Measurements from ENCODE around the gene DYRK1A.
A peak's percentile ranks its signal among the peaks of the same experiment; 100 is the strongest.

The DYRK1A gene

DNA sequence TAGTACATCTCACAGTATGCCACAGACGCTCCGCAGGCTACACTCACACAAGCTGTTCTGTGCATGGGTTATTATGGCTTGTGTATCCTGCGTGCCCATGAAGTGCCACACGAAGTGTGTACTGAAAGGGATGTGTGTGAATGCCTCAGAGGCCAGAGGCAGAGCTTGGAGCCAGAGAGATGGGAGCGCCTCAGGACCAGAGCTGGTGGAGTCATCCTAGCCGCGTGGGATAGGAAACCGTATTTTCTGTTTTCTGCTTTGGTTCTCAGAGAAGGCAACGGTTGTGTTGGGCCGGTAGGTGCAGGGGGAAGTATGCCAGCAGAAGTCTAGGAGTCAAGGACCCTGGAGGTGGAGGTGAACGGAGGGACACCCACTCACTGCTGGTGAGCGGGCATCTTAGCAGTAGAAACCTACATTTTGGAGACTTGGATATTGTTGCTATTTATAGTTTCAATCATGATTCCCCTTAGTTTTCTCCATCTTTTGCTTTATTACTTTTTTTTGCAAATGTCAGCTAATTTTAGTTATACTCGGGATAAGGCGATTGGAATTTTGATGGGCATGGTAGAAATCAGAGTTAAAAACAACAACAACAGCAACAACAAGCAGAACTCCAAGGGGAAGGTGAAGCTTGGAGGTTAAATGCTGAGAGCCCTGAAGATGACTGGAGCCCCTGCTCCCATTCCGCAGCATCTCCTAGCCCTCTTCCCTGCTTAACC, 188.2 kb downstream of the DYRK1A start:
- no peak for DNase-seq

- no peak for DNase-seq
Observed at GRCh38 chr21:37555672-37556261, 189.2 kb downstream of the DYRK1A start.

DNA sequence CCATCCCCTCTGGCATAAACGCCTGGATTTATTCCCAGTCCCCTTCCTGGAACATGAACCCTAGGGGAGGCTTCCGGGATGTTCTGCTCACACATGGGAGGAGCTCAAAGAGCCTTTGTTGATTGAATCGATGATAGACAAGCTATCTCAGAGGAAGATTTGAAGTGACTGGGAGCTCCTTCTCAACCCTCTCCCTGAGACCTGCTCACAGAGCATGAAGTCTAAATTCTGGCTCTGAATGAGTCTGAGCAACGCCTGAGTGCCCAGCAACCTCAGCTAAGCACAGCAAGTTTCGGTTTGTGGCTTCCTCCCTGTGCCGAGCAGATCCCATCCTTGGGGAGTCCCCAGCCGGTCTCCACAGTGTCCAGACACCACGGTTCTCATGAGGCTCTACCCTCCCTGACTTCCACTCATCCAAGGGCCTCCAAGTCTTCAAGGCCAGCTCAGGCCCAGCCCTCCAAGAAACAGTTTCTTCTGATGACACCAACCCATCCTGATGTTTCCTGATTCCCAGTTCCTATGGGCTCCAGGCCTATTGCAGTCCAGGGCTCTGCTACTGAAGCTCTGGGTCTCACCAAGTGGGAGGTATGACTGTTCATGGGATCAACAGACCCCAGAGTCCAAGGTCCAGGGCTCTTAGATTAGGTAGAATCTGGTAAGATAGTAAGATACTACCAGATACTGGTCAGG, 190.8 kb downstream of the DYRK1A start:
- no peak for DNase-seq

- DNase-seq, result no peak
Observed at GRCh38 chr21:37558676-37559211, 192.2 kb downstream of the DYRK1A start.

- DNase-seq, result no peak
Observed at GRCh38 chr21:37560385-37560784, 193.8 kb downstream of the DYRK1A start.

DNA sequence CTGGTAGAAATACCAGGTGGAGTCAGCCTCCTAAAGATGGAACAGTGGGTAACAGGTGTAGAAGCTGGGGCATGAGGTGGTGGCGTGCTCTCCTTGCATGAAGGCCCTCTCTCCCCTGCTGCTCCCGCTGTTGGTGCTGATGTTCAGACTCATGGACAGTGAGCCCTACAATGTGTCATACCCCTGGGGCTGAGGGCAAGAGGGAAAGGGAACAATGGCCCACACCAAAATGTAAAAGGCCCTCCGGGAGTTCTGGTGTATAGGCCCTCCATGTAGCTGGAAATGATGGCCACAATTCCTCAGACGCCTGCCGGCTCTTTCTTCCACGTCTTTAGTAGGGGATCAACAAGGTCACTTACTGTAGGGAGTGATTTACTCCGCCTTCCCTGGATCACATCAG, 194.9 kb downstream of the DYRK1A start:
- DNase-seq, result no peak

DNA sequence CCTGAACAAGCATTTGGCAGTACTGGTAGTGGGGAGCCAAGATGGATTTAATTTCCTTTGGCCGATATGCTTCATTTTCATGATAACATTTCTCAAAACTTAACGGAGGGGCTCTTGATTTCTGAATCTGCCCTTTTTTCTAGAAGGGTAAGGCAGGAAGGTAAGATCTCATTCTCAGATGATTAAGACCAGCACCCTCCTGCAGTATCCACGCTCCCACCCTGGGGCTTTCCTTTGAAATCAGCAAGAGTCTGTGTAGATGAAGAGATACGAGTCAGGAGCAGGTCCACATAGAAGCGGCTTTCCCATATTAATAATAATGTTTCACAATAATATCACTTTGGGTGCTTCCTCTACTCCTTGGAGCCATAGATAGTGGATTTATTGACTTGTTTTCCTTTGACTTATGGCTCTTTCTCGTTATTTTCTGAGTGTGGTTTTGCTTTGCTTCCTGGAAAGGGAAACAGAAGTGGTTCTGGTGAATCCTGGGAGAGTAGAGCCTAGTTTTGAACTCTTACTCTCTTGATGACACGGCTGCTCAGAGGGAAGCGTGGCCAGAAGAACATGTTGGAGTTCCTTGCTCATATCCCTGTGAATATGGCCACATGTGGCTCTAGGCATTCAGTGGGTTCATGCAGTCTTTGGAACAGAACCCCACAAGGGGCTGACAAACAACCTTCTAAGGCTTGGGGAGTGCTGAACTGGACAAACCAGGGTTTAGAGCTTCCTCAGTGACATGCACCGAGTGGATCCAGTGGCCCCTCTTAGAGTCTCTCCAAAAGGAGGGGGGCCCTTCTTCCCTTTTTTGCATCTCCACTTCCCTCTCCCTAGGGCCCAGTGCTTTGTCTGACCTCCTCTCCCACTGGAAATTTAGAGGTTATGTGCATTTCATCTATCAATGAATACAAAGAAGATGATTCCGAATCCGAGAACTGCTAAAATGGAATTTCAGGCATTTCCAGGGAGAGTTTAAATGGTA, 195.7 kb downstream of the DYRK1A start:
- no peak for DNase-seq

DNA sequence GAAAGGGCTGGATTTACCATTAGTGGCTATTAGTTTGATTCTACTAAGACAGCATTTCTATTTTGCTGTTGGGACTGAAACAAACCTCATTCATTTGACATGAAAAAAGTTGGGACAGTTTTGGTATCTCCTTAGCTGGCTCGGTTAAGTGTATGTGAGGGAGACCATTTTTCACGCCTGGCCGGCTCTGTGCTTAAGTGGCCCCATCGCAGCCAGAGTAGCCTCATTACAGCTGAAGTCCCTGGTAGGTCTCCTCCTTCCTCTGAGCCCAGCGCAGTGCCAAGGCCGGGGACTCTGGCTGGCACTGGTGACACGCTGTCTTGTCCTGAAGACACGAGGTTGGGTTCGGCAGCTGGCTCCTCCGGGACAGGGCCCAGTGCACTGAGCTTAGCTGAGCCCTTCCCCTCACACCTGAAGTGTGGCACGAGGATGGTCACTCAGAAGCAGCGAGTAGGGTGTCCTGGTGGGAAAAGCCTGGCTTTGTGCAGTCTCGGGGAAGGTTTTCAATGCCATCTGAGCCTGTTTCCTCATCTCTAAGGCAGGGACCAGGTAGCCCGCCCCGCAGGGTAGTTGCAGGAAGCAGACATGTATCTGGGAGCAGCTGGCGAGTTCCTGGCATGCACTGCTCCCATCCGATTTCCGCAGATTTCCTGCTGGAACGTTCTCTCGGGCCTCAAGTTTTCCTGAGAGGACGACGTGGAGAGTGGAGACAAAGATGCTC, 196.5 kb downstream of the DYRK1A start:
- no peak for DNase-seq

DNA sequence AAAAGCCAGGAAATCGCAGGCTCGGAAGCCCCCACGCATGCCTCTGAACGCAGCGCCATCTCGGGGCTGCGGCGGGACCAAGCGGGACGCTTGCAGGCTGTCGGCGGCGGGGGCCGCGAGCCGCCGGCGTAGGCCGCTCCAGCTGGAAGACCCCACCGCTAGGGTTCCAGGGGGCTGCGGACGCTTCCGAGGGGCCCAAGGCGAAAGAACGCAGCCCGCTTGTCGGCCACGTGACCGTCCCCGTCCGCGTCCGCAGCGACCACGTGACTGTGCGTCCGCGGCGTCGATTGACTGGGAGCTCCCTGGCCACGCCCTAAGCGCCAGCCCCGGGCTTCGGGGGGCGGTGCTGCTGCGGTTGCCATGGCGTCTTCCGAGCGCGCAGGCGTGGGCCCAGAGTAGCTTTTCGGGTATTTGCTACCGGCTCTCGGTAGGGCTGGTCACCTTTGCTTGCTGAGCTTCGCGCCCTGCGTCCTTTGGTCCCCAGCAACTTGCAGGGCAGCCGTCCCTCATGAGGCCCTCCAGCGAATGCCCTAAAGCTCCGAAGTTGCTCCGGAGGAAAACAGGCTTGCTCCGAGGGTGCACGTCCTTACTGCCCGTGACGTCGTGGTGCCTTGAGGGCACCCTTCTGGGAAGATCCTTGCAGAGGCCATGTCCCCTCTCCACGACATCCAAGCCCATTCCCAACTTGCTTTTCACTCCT, 197.2 kb downstream of the DYRK1A start:
- peak; percentile 94 for DNase-seq

GRCh38 chr21:37564341-37564923, 197.9 kb downstream of the DYRK1A start:
- DNase-seq, result peak; percentile 48

- DNase-seq, result peak; percentile 28
Observed at GRCh38 chr21:37564924-37565529, 198.5 kb downstream of the DYRK1A start.

DNA sequence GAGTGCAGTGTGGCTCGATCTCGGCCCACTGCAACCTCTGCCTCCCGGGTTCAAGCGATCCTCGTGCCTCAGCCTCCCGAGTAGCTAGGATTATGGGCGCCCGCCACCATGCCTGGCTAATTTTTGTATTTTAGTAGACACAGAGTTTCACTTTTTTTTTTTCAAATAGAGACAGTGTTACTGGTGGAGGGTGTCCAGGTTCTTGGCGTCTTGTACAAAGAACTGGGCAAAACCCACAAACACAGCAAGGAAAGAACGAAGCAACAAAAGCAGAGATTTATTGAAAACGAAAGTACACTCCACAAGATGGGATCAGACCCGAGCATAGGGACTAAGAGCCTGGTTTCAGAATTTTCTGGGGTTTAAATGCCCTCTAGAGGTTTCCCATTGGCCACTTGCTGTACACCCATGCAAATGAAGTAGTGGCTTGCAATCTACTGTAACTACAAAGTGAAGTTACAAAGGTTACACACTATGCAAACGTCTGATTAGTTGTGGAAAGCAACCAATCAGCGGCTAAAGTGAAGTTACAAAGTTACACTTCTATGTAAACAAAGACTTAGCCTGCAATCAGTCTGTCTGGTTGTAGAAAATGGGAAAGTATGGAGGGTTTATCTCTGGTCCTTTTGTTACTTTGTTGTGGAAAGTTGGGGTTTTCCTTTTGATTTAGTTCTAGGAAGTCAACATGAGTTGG, 199.1 kb downstream of the DYRK1A start:
- DNase-seq, result no peak

GRCh38 chr21:37566790-37567615, 200.4 kb downstream of the DYRK1A start:
- DNase-seq, result no peak

DNA sequence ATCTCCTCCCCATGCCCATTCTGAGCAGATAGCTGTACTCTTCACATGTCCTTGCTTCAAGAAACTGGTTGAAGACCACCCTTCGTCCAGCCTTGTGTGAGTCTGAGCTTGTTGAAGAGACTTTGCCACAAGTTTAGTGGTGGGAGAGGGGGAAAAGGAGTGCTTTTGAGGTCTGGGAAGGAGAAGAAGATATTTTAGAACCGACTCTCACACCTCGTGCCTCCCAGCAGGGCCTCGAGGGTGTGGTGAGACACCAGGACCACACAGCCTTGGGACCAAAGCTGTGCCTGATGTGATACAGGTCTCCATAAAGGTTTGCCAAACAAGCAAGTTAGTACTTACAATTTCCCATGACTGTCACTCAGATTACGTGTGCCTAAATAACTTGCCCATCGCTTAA, 201.8 kb downstream of the DYRK1A start:
- no peak for DNase-seq

DNA sequence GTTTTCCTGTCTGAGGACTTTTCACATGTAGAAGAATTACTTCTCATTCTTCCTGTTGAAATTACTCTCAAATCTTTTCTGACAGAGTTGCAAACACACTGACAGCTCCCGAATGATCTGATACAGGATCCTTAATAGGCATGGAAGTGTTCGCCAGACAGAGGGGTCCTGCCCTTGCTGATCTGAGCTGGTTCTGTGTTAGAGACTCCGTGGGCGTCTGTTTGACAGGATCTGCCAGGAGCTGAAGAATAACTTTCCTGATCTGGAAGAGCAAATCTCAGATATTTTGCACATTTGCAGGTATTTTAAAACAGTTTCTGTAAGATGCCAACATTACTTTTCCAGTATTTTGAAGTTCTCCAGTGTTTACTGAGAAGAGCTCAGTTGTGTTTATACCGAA, 202.3 kb downstream of the DYRK1A start:
- no peak for DNase-seq

DNA sequence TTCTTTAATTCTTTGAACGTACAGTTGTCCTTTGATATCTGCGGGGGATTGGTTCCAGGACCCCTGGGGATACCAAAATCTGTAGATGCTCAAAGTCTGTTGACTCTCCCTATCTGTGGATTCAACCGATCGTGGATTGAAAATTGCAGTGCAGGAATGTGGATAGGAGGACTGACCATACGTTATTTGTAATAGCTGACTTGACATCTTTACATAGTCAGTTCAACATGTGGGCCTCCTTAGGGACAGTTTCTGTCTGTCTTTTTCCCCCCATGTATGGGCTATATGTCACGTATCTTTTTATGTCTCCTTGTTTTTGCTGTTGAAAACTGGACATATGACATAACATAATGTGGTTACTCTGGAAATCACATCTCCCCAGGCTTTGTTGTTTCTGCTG, 204.9 kb downstream of the DYRK1A start:
- DNase-seq, result no peak

DNA sequence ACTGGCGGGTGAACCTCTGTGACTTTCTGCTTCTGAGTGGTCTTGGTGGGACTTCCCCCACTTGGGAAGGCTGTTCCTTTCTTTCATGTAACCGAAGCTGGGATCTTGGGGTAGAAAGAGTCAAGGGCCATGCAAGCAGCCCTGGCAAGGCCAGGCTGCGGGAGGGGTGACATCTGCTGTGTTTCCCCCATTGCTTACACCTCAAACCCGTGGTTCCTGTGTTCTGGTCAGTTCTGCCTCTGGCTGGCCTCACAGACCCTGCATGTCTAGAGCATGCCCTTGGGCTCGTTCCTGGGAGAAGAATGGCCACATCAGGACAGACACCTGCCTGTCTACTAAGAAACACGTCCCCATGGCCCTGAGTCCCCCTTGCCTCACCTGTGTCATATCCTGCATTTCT, 207.7 kb downstream of the DYRK1A start:
- DNase-seq, result no peak

DNA sequence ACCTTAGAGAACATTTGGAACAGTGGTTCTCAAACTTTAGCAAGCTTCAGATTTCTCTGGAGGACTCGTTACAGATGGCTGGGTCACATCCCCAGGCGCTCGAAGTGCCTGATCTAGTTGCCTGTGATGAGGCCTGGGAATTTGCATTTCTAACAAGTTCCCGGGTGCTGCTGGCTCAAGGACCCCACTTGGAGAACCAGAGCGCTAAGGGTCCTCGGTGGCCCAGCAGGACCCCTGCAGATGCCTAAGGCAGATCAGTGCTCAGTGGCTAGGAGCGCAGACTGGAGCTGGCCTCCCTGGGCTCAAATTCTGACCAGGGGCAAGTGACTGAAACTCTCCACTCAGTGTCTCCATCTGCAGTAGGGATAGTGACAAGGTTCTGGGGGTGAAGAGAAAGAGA, 208.2 kb downstream of the DYRK1A start:
- DNase-seq, result no peak

DNA sequence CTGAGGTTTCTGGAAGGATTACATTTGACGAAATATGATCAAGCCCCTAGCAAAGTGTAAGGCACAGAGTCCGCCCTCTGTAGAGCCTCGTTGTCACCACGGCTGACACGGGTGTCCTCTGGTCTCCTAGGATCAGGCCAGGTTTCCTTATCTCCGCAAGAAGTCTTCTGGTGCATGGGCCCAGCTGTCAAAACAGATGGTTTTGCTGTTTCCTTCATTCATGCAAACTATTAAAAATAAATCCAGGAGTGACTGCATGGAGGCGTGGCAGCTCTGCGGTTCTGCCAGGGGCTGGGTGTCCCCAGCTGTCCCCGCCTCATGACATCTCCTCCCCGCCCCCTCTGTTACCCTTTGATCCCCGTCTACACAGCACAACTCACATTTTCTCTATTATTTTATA, 209.0 kb downstream of the DYRK1A start:
- DNase-seq, result no peak
